ENCODE data around the gene PAK1IP1. TPM values are rescaled to one million over a fixed set of nuclear protein-coding genes. Genes with fewer than 3 reads are reported as not detected.
"Not testable (repeated sequence)": the region's sequence is repeated elsewhere in the genome, so short reads cannot be mapped to it uniquely, and the experiment has no call there.

The PAK1IP1 gene
- total RNA-seq, 1 donor from 2014 or later = 6.1 TPM

DNA sequence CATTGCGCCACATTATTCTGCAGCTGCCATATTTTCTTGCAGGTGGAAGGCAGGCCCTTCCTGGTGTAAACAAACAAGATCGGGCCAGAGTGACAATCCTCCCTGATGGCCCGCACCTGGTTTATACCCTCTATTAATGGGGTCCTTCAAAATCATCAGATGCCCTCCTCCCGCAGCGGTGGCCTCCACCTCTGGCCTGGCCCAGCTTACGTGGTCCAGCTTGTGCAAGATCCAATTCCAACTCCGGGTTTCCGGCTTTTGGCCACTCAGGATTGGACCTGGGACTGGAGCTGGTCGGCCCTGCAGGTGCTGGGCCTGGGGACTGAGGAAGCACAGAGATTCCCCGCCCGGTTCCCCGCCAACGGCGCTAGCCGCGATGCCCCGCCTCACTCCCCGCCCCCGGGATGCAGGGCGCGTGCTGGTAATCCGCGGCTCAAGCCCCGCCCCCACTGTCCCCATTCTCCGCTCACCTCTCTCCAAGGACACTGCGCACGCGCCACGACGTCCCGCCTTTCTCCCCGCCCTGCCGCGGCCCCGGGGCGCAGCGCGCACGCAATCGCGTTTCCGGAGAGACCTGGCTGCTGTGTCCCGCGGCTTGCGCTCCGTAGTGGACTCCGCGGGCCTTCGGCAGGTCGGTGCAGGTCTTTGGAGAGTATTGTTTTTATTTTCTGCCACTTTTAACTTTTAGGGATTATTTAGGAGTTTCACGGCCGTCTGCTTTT lies 52.6 kb downstream of the PAK1IP1 start, which contains the start of gene TMEM14B:
TSS of gene TMEM14B (plus strand) at position 555 of the 722 bp plus-strand sequence. CDS start 1,441 bp downstream, outside the sequence.
- Histone ChIP-seq H3K4me3 (peak within 1 kb of the TSS; percentile 87 to 88), H3K4me1 (peaks cover 14 to 20% of the 10 kb centered on the region in 2 donors), H3K27me3 (no peaks in the 10 kb centered on the region), H3K27ac (peak within 1 kb of the TSS; percentile 77 to 78), H3K9me3 (no peaks in the 10 kb centered on the region), H3K36me3 (peaks cover 18 to 20% of the 10 kb centered on the region in 2 donors)
- intact Hi-C loops (cut with DNase I) = loop anchor here (1.0 to 10.0 kb wide), 3 partner anchors 25 to 343 kb away; partner anchors contain the start of genes C6orf52 and PAK1IP1
- no peak for TF ChIP-seq CTCF (IDR thresholded peaks at IDR 0.05)
- DNase-seq (ENCODE audit: low spot score in 2 of 2) = peak; percentile 95 to 100

DNA sequence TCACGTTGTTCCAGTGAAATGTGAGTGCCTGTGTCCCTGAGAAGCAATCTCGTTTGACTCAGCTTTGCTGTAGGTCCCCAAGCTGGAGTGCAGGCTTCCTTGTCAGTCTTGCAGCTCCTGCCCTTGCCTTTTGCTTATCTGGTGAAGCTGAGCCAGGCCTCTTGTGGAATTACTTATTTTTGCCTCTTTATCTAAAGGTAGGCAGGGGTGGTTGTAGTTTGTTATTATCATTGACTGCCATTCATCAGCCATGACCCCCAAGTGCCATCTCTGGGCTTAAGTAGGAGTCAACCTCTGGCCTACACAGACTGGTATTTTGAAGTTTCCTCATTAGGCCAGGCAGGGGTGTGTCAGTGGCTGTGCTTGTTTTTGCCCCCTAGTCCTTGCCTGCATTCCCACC lies 55.0 kb downstream of the PAK1IP1 start:
- Histone ChIP-seq H3K4me3 (peak overlapping the region in 1 of 2 donors; percentile 88), H3K27ac (no peak overlapping the region), H3K9me3 (no peaks in the 10 kb centered on the region), H3K4me1 (peaks cover 14 to 20% of the 10 kb centered on the region in 2 donors), H3K36me3 (peaks cover 25 to 40% of the 10 kb centered on the region in 2 donors), H3K27me3 (no peaks in the 10 kb centered on the region)
- no peak for DNase-seq (ENCODE audit: low spot score in 2 of 2)
- no peak for TF ChIP-seq CTCF (IDR thresholded peaks at IDR 0.05)
- intact Hi-C loops (cut with DNase I) = loop anchor here (10.0 kb wide), 1 partner anchor 345 kb away; no protein-coding TSS in a partner anchor

- intact Hi-C loops (cut with DNase I); H3K4me3 ChIP-seq; H3K9me3 ChIP-seq; DNase-seq (ENCODE audit: low spot score in 2 of 2); H3K27ac ChIP-seq; H3K27me3 ChIP-seq: not testable (repeated sequence)
- Histone ChIP-seq H3K4me1 (peaks cover 14 to 20% of the 10 kb centered on the region in 2 donors), H3K36me3 (peaks cover 33 to 47% of the 10 kb centered on the region in 2 donors)
Measured at GRCh38 chr6:10750568-10750967, 55.8 kb downstream of the PAK1IP1 start.

- H3K4me3 ChIP-seq; H3K27ac ChIP-seq; H3K9me3 ChIP-seq; DNase-seq (ENCODE audit: low spot score in 2 of 2); intact Hi-C loops (cut with DNase I); H3K27me3 ChIP-seq: not testable (repeated sequence)
- Histone ChIP-seq H3K36me3 (peaks cover 35 to 58% of the 10 kb centered on the region in 2 donors), H3K4me1 (peaks cover 14 to 20% of the 10 kb centered on the region in 2 donors)
Measured at GRCh38 chr6:10751757-10752156, 57.0 kb downstream of the PAK1IP1 start.

- Histone ChIP-seq H3K9me3 (no peaks in the 10 kb centered on the region), H3K4me1 (peaks cover 0 to 4% of the 10 kb centered on the region in 2 donors), H3K36me3 (peaks cover 31 to 60% of the 10 kb centered on the region in 2 donors), H3K4me3 (no peak overlapping the region), H3K27me3 (no peaks in the 10 kb centered on the region), H3K27ac (no peak overlapping the region)
- no peak for DNase-seq (ENCODE audit: low spot score in 2 of 2)
- no peak for TF ChIP-seq CTCF (IDR thresholded peaks at IDR 0.05)
- intact Hi-C loops (cut with DNase I) = no loop called here
Measured at GRCh38 chr6:10756085-10756484, 61.3 kb downstream of the PAK1IP1 start.

Other genes starting within 250 kb of the PAK1IP1 start
- 16.7 TPM for gene GCNT2, start 173.6 kb upstream of the PAK1IP1 start, total RNA-seq
- gene C6orf52, start 356 bp upstream of the PAK1IP1 start, total RNA-seq = not detected
- 79.6 TPM for gene TMEM14C, start 28.1 kb downstream of the PAK1IP1 start, total RNA-seq
- gene TMEM14B, start 52.8 kb downstream of the PAK1IP1 start, total RNA-seq = 59.1 TPM
- not detected for gene MAK, start 143.6 kb downstream of the PAK1IP1 start, total RNA-seq
- gene GCM2, start 187.1 kb downstream of the PAK1IP1 start, total RNA-seq = not detected
- 0.32 TPM for gene SYCP2L, start 192.1 kb downstream of the PAK1IP1 start, total RNA-seq

Measured in ascending aorta (tissue), 2 donors.